Measurements from ENCODE around the gene PACSIN2.

PACSIN2 gene

GRCh38 chr22:42979606-42980005 is 35.3 kb downstream of the PACSIN2 start:
- no peak for TF ChIP-seq CTCF (IDR thresholded peaks at IDR 0.05; ENCODE audit: low read depth, low read length)

DNA sequence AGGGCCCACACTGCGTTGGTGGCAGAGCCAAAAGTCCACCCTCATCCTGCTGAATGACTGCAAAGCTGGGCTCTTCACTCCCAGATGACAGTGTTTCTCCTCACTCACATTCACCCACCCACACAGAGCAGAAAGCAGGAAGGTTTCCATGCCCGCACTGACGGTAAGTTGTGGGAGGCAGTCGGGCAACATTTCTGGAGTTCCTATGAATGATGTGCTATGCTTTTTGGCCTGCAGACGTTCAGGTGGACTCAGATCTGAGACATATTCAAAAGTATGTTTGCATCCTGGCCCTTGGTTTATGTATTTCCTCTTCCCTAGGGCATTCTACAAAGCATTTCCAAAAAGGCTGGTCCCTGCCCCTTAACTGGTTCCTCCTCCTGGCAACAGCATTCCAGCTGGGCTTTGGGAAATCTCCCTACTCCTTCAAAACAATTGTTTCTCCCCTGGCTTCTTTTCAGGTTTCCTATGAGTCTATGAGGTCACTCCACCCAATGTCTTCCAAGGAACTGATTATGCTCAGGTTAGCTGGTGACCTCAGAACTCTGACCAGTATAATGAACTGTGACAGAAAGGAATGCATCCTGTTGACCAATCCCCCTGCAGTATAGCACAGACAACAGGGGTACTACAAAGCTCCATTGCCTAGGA is 36.4 kb downstream of the PACSIN2 start:
- no peak for DNase-seq (ENCODE audit: extremely low read depth, low read depth)
- TF ChIP-seq CTCF (IDR thresholded peaks at IDR 0.05; ENCODE audit: low read depth, low read length): no peak

More at GRCh38 chr22:42979606-42980005, 35.3 kb downstream of the PACSIN2 start:
- DNase-seq (ENCODE audit: extremely low read depth, low read depth): no peak

- TF ChIP-seq CTCF (IDR thresholded peaks at IDR 0.05; ENCODE audit: low read depth, low read length): no peak
- no peak for DNase-seq (ENCODE audit: extremely low read depth, low read depth)
These were observed 37.4 kb downstream of the PACSIN2 start for GRCh38 chr22:42977569-42977968.

- no peak for TF ChIP-seq CTCF (IDR thresholded peaks at IDR 0.05; ENCODE audit: low read depth, low read length)
- DNase-seq (ENCODE audit: extremely low read depth, low read depth): no peak
These were observed 38.6 kb downstream of the PACSIN2 start for GRCh38 chr22:42976217-42976933.

- TF ChIP-seq CTCF (IDR thresholded peaks at IDR 0.05; ENCODE audit: low read depth, low read length): no peak
- DNase-seq (ENCODE audit: extremely low read depth, low read depth): no peak
These were observed 40.7 kb downstream of the PACSIN2 start for GRCh38 chr22:42974223-42974622.

- no peak for DNase-seq (ENCODE audit: extremely low read depth, low read depth)
- TF ChIP-seq CTCF (IDR thresholded peaks at IDR 0.05; ENCODE audit: low read depth, low read length): no peak
These were observed 41.4 kb downstream of the PACSIN2 start for GRCh38 chr22:42973536-42973881.
